Testis (tissue), 3 donors: Measurements from ENCODE around the gene MTCP1. TPM values are rescaled to one million over a fixed set of nuclear protein-coding genes. Genes with fewer than 3 reads are reported as not detected.

Experiments
- DNase-seq: peaks from one replicate; pipeline ENCODE4 v3.0.0-alpha.2; 2019
- H3K27ac ChIP-seq, 2 donors: fragments of 200-600 bp; sonication (generic); one replicate each; pipeline ENCODE4 v1.5.1; 2019
- H3K27me3 ChIP-seq: fragments of 200-600 bp; sonication (generic); one replicate; pipeline ENCODE4 v1.5.1; 2019
- H3K36me3 ChIP-seq: fragments of 200-600 bp; sonication (generic); one replicate; pipeline ENCODE4 v1.5.1; 2017; ENCODE audit warnings: low read depth; ENCODE audit errors: missing control alignments
- H3K4me1 ChIP-seq: fragments of 200-600 bp; sonication (generic); one replicate; pipeline ENCODE4 v1.5.1; 2019
- H3K4me3 ChIP-seq, 2 donors: fragments of 200-600 bp; sonication (generic); one replicate each; pipeline ENCODE4 v1.5.1; 2017 to 2019
- H3K9me3 ChIP-seq: fragments of 200-600 bp; sonication (generic); one replicate; pipeline ENCODE4 v1.5.1; 2017
- CTCF ChIP-seq, 3 experiments: fragments of 450-650 bp in 2 of 3; fragments of 200-600 bp in 1 of 3; sonication (generic) in 1 of 3; IDR thresholded peaks; one replicate each; pipeline ENCODE4 v1.5.1; 2016 to 2019; ENCODE audit warnings: antibody characterized with exemption in 3 of 3, mild to moderate bottlenecking in 2 of 3, moderate library complexity in 1 of 3
- POLR2A ChIP-seq: fragments of 450-650 bp; IDR thresholded peaks from one replicate; pipeline ENCODE4 v1.6.1; 2017; ENCODE audit warnings: antibody characterized with exemption, mild to moderate bottlenecking, moderate library complexity
- WGBS, 2 donors: methylation state at CpG; one replicate each; pipeline ENCODE4 v1.1.5; 2018; 5-methylcytosine and 5-hydroxymethylcytosine counted together
- intact Hi-C: fragments of 100-400 bp; cut with DNase I; formaldehyde crosslinking; loops from one replicate; pipeline ENCODE4 v1.15.1; 2023; ENCODE audit warnings: low total_unique reads
- polyA plus RNA-seq: library from polyadenylated mRNA; stranded (reverse); fragments of 350-450 nt; fragmentation: Illumina TruSeq; extraction: RNeasy Lipid Tissue Mini Kit (QIAGEN cat#74804); gene quantifications from one replicate; pipeline ENCODE4 v1.2.3, GENCODE V29; 2014; ENCODE audit warnings: low read depth, low replicate concordance; ENCODE audit not compliant: insufficient read depth
- total RNA-seq, 2 donors: library from RNA; depleted of rRNA; stranded (reverse); fragments of >200 nt; gene quantifications; one replicate each; pipeline ENCODE4 v1.2.3, GENCODE V29; 2016

Gene MTCP1
- total and polyA plus RNA-seq, 3 donors from 2014 or later: 23.3 to 25.5 (median 25.0) TPM

- no peak for DNase-seq
- Histone ChIP-seq H3K27me3 (no peaks in the 10 kb centered on the region), H3K4me3 (no peak overlapping the region), H3K4me1 (no peaks in the 10 kb centered on the region), H3K36me3 (no peaks in the 10 kb centered on the region), H3K27ac (no peak overlapping the region), H3K9me3 (no peaks in the 10 kb centered on the region)
- intact Hi-C loops: no loop called here
- TF ChIP-seq POLR2A (no peak), CTCF (IDR thresholded peaks at IDR 0.05) (no peak)
- WGBS, 2 donors: 92 to 93% methylated on average over 5 of the region's 5 CpGs
Measured at GRCh38 chrX:155031657-155032056, 39.3 kb downstream of the MTCP1 start.

- no peak overlapping the region for H3K4me3 ChIP-seq
- 38 to 63% methylated on average over 2 of the region's 2 CpGs for WGBS, 2 donors
- TF ChIP-seq CTCF (IDR thresholded peaks at IDR 0.05) (no peak), POLR2A (no peak)
Measured at GRCh38 chrX:155028877-155029291, 42.1 kb downstream of the MTCP1 start.

GRCh38 chrX:155028129-155028528 lies 42.8 kb downstream of the MTCP1 start:
- DNase-seq: no peak
- Histone ChIP-seq H3K4me1 (no peaks in the 10 kb centered on the region), H3K27ac (peak overlapping the region; percentile 94 to 95), H3K27me3 (no peaks in the 10 kb centered on the region), H3K36me3 (no peaks in the 10 kb centered on the region), H3K4me3 (peak overlapping the region in 1 of 2 donors; percentile 72), H3K9me3 (no peaks in the 10 kb centered on the region)
- intact Hi-C loops: no loop called here
- 11 to 27% methylated on average over 3 of the region's 3 CpGs for WGBS, 2 donors
- TF ChIP-seq CTCF (IDR thresholded peaks at IDR 0.05): no peak
- TF ChIP-seq POLR2A: no peak

More at GRCh38 chrX:155028877-155029291, 42.1 kb downstream of the MTCP1 start:
- Histone ChIP-seq H3K27ac (peak overlapping the region in 1 of 2 donors; percentile 94), H3K27me3 (no peaks in the 10 kb centered on the region), H3K36me3 (no peaks in the 10 kb centered on the region), H3K9me3 (no peaks in the 10 kb centered on the region), H3K4me1 (no peaks in the 10 kb centered on the region)
- intact Hi-C loops: no loop called here
- no peak for DNase-seq

GRCh38 chrX:155027509-155028066 lies 43.3 kb downstream of the MTCP1 start:
- intact Hi-C loops: no loop called here
- Histone ChIP-seq H3K4me3 (peak overlapping the region; percentile 64 to 72), H3K9me3 (no peaks in the 10 kb centered on the region), H3K4me1 (no peaks in the 10 kb centered on the region), H3K27ac (peak overlapping the region; percentile 94 to 95), H3K36me3 (no peaks in the 10 kb centered on the region), H3K27me3 (no peaks in the 10 kb centered on the region)
- no peak for TF ChIP-seq CTCF (IDR thresholded peaks at IDR 0.05)
- TF ChIP-seq POLR2A: peak; percentile 11
- WGBS, 2 donors: 0 to 1% methylated on average over 12 to 14 of the region's 14 CpGs
- DNase-seq: peak; percentile 28
